GM18505 (cell line): ENCODE results near the gene RARS1.

ENCODE experiments used
- ATAC-seq: cut with Tn5 transposase; IDR thresholded peaks from one replicate; pipeline ENCODE4 v1.9.1; 2021; ENCODE audit not compliant: unreplicated experiment
- POLR2A ChIP-seq: IDR thresholded peaks from 4 replicates; pipeline ENCODE4 v1.6.1; 2011; ENCODE audit warnings: borderline replicate concordance; ENCODE audit not compliant: insufficient read depth, insufficient read length; ENCODE audit errors: extremely low read depth

The RARS1 gene

GRCh38 chr5:168486136-168486879 is at the start of gene RARS1:
Gene RARS1 (plus strand): TSS chr5:168486471. CDS start chr5:168486499, 28 bp downstream.
- ATAC-seq = peak; percentile 86
- peak; percentile 97 for TF ChIP-seq POLR2A

- no peak for TF ChIP-seq POLR2A
These were observed 47.9 kb upstream of the RARS1 start for GRCh38 chr5:168438349-168438748.

GRCh38 chr5:168443533-168443932 is 42.7 kb upstream of the RARS1 start:
- no peak for ATAC-seq
- no peak for TF ChIP-seq POLR2A

More at GRCh38 chr5:168438349-168438748, 47.9 kb upstream of the RARS1 start:
- ATAC-seq = no peak

- no peak for TF ChIP-seq POLR2A
- no peak for ATAC-seq
These were observed 42.1 kb upstream of the RARS1 start for GRCh38 chr5:168443950-168444700.

- ATAC-seq = no peak
- no peak for TF ChIP-seq POLR2A
These were observed 39.2 kb upstream of the RARS1 start for GRCh38 chr5:168446983-168447619.

GRCh38 chr5:168447808-168448207 is 38.5 kb upstream of the RARS1 start:
- TF ChIP-seq POLR2A = no peak
- no peak for ATAC-seq

GRCh38 chr5:168449166-168449565 is 37.1 kb upstream of the RARS1 start:
- TF ChIP-seq POLR2A = no peak
- no peak for ATAC-seq

- no peak for TF ChIP-seq POLR2A
- ATAC-seq = no peak
These were observed 34.7 kb upstream of the RARS1 start for GRCh38 chr5:168451565-168451964.

GRCh38 chr5:168455201-168455600 is 31.1 kb upstream of the RARS1 start:
- ATAC-seq = no peak
- TF ChIP-seq POLR2A = no peak

GRCh38 chr5:168457542-168457941 is 28.7 kb upstream of the RARS1 start:
- no peak for ATAC-seq
- TF ChIP-seq POLR2A = no peak

GRCh38 chr5:168460606-168461005 is 25.7 kb upstream of the RARS1 start:
- no peak for TF ChIP-seq POLR2A
- ATAC-seq = no peak

- no peak for ATAC-seq
- TF ChIP-seq POLR2A = no peak
These were observed 23.2 kb upstream of the RARS1 start for GRCh38 chr5:168463081-168463480.

GRCh38 chr5:168464214-168464613 is 22.1 kb upstream of the RARS1 start:
- no peak for ATAC-seq
- no peak for TF ChIP-seq POLR2A
